Measurements from ENCODE around the gene DGKI. TPM values are rescaled to one million over a fixed set of nuclear protein-coding genes. Genes with fewer than 3 reads are reported as not detected.

DGKI gene
- total and polyA plus RNA-seq, 2 experiments from 2014 or later = 0.16 to 1.0 TPM

- TF ChIP-seq ZNF462 (CRISPR knock-in tag; IDR thresholded peaks at IDR 0.05) (no peak), STAT1 (IDR thresholded peaks at IDR 0.05; ENCODE audit: unreplicated experiment) (no peak), JUNB (IDR thresholded peaks at IDR 0.05; ENCODE audit: unreplicated experiment) (no peak), NANOG (IDR thresholded peaks at IDR 0.05; ENCODE audit: borderline replicate concordance) (no peak), CREB1 (CRISPR knock-in tag; IDR thresholded peaks at IDR 0.05; ENCODE audit: low read depth) (no peak), CTCF (conservative IDR thresholded peaks at IDR 0.05; ENCODE audit: low read depth in 2 of 2) (no peak), ZNF114 (CRISPR knock-in tag; IDR thresholded peaks at IDR 0.05) (no peak)
Measured at GRCh38 chr7:137407078-137407477, 439.7 kb downstream of the DGKI start (continued).

- Histone ChIP-seq H3K79me2 (replicated peaks; ENCODE audit: insufficient read depth) (no peaks in the 10 kb centered on the region), H3K4me2 (no peak overlapping the region), H4K20me1 (replicated peaks; ENCODE audit: insufficient read depth) (no peaks in the 10 kb centered on the region), H3K27ac (ENCODE audit: low read depth) (no peak overlapping the region), H3K4me3 (no peak overlapping the region), H3K4me1 (ENCODE audit: insufficient read depth) (peaks cover 32% of the 10 kb centered on the region), H3K27me3 (ENCODE audit: insufficient read depth) (no peaks in the 10 kb centered on the region), H3K9me2 (ENCODE audit: insufficient read depth) (no peaks in the 10 kb centered on the region), H3K36me3 (ENCODE audit: insufficient read depth) (no peaks in the 10 kb centered on the region), H2AFZ (no peak overlapping the region), H3F3A (replicated peaks; ENCODE audit: low read depth) (no peaks in the 10 kb centered on the region)
- Mint-ChIP-seq H3K27ac (no peak overlapping the region), H3K27me3 (ENCODE audit: insufficient read depth, low read depth, poor library complexity) (no peaks in the 10 kb centered on the region), H3K4me3 (no peak overlapping the region), H3K36me3 (ENCODE audit: low read depth) (no peaks in the 10 kb centered on the region), H3K9me3 (no peaks in the 10 kb centered on the region), H3K4me1 (peaks cover 9% of the 10 kb centered on the region)
- DNase-seq (ENCODE audit: low spot score) = no peak
- ATAC-seq = no peak
- no peak for TF ChIP-seq ZNF331 (CRISPR knock-in tag; IDR thresholded peaks at IDR 0.05; ENCODE audit: low read depth)
- no peak for TF ChIP-seq ETS1 (IDR thresholded peaks at IDR 0.05)
- no peak for TF ChIP-seq CREB1 (CRISPR knock-in tag; IDR thresholded peaks at IDR 0.05; ENCODE audit: low read depth)
- no peak for TF ChIP-seq JUNB (IDR thresholded peaks at IDR 0.05; ENCODE audit: unreplicated experiment)
- no peak for TF ChIP-seq EZH2phosphoT487 (IDR thresholded peaks at IDR 0.05; ENCODE audit: unreplicated experiment)
- TF ChIP-seq REST (IDR thresholded peaks at IDR 0.05; ENCODE audit: unreplicated experiment) = no peak
Measured at GRCh38 chr7:137404660-137405317, 442.0 kb downstream of the DGKI start.

All from GM23338 (cell line).